SK-N-SH treated with all-trans-retinoic acid at 6 μM for 48 hours (cell line): ENCODE measurements around the gene PRSS33.

Source experiments
- BACH2 ChIP-seq: fragments of 250-450 bp; sonication (Bioruptor Pico); IDR thresholded peaks from 2 replicates; pipeline ENCODE4 v1.9.0; 2021; ENCODE audit warnings: mild to moderate bottlenecking, borderline replicate concordance
- CREB5 ChIP-seq: fragments of 250-450 bp; sonication (Bioruptor Pico); IDR thresholded peaks from 2 replicates; pipeline ENCODE4 v1.5.1; 2020; ENCODE audit warnings: low read depth, mild to moderate bottlenecking, moderate library complexity
- CSDC2 ChIP-seq: fragments of 250-450 bp; sonication (Bioruptor Pico); IDR thresholded peaks from 2 replicates; pipeline ENCODE4 v1.5.0; 2020; ENCODE audit warnings: mild to moderate bottlenecking, moderate library complexity
- CSRNP3 ChIP-seq: fragments of 250-450 bp; sonication (Bioruptor Pico); IDR thresholded peaks from 2 replicates; pipeline ENCODE4 v1.5.1; 2021; ENCODE audit warnings: mild to moderate bottlenecking, moderate library complexity
- OSR1 ChIP-seq: fragments of 250-450 bp; sonication (Bioruptor Pico); IDR thresholded peaks from 2 replicates; pipeline ENCODE4 v1.8.0; 2022; ENCODE audit warnings: moderate library complexity, mild to moderate bottlenecking, inconsistent platforms
- PATZ1 ChIP-seq: fragments of 250-450 bp; sonication (Bioruptor Pico); IDR thresholded peaks from 2 replicates; pipeline ENCODE4 v1.8.0; 2020; ENCODE audit warnings: mild to moderate bottlenecking, moderate library complexity, borderline replicate concordance
- RARB ChIP-seq: fragments of 250-450 bp; sonication (Bioruptor Pico); IDR thresholded peaks from 2 replicates; pipeline ENCODE4 v1.8.0; 2021; ENCODE audit warnings: mild to moderate bottlenecking, moderate library complexity
- SNAI2 ChIP-seq: fragments of 250-450 bp; sonication (Bioruptor Pico); IDR thresholded peaks from 2 replicates; pipeline ENCODE4 v1.5.0; 2020; ENCODE audit warnings: mild to moderate bottlenecking, moderate library complexity
- TOX ChIP-seq: fragments of 250-450 bp; sonication (Bioruptor Pico); IDR thresholded peaks from 2 replicates; pipeline ENCODE4 v1.8.0; 2021; ENCODE audit warnings: mild to moderate bottlenecking, moderate library complexity, borderline replicate concordance
- ZC3H10 ChIP-seq: fragments of 250-450 bp; sonication (Bioruptor Pico); IDR thresholded peaks from 2 replicates; pipeline ENCODE4 v1.5.1; 2021; ENCODE audit warnings: mild to moderate bottlenecking, moderate library complexity
- ZFP3 ChIP-seq: fragments of 250-450 bp; sonication (Bioruptor Pico); IDR thresholded peaks from 2 replicates; pipeline ENCODE4 v1.5.0; 2020; ENCODE audit warnings: mild to moderate bottlenecking, moderate library complexity
- ZFP30 ChIP-seq: fragments of 450-650 bp; formaldehyde crosslinking; IDR thresholded peaks from 2 replicates; pipeline ENCODE4 v1.5.0; 2022; ENCODE audit warnings: mild to moderate bottlenecking, moderate library complexity
- ZNF8 ChIP-seq: fragments of 450-650 bp; formaldehyde crosslinking; IDR thresholded peaks from 2 replicates; pipeline ENCODE4 v1.5.0; 2020; ENCODE audit warnings: mild to moderate bottlenecking, moderate library complexity

- TF ChIP-seq TOX (CRISPR knock-in tag) (no peak), CSRNP3 (CRISPR knock-in tag) (no peak), SNAI2 (CRISPR knock-in tag) (no peak), RARB (no peak), ZC3H10 (CRISPR knock-in tag) (no peak), OSR1 (no peak), CSDC2 (CRISPR knock-in tag) (no peak), PATZ1 (CRISPR knock-in tag) (no peak), ZFP30 (CRISPR knock-in tag) (no peak), CREB5 (CRISPR knock-in tag) (no peak), ZNF8 (CRISPR knock-in tag) (no peak), ZFP3 (CRISPR knock-in tag) (no peak), BACH2 (CRISPR knock-in tag) (no peak)
Observed at GRCh38 chr16:2738615-2739014, 48.7 kb downstream of the PRSS33 start.
